Dedifferentiated amniotic fluid mesenchymal stem cell (primary cell): Measurements from ENCODE around the gene SLC23A1.

Experiments used
- DNase-seq: peaks from one replicate; pipeline ENCODE4 v3.0.0-alpha.2; 2016; ENCODE audit errors: extremely low spot score

SLC23A1 gene

GRCh38 chr5:139407517-139407916, 24.4 kb upstream of the SLC23A1 start:
- DNase-seq = no peak

- no peak for DNase-seq
Measured at GRCh38 chr5:139406963-139407362, 23.9 kb upstream of the SLC23A1 start.

DNA sequence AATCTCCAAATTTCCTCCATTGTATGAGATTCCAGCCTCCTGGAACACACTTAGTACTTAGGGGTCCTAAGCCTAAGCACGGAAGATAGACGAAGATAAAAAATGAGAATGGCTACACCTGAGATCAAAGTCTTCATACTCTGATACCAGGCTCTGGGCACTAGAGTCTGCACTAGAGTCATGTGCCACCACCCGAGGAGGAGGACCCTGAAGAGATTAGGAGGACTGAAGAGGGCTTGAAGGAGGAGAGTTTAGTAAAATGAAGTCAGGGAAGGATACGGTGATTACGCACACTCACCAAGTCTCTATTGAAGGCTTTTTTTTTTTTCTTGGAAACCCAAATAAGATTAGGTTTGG, 21.4 kb upstream of the SLC23A1 start:
- no peak for DNase-seq

GRCh38 chr5:139403787-139404483, 20.8 kb upstream of the SLC23A1 start, which contains the start of gene SPATA24:
SPATA24 (minus strand) TSS chr5:139404089; CDS start chr5:139404060, 29 bp downstream.
- DNase-seq = peak; percentile 95

DNA sequence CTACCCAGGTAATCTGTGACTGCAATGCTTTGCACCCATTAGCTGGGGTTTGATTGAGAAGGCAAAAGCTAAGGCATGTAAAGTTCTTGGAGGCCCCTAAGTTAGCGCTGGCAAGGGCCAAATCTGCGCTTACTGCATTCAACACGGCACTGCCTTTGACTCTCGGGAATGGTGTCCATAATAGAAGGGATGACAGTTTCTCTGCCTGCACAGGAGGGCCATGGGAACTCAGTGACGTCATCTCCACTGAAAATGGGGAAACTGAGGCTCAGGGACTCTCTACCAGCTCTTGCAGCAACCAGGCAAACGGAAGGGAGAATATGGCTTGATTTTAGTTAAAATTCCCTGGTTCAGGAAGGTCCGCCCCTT, 20.3 kb upstream of the SLC23A1 start:
- no peak for DNase-seq

- DNase-seq = no peak
Measured at GRCh38 chr5:139402561-139403158, 19.6 kb upstream of the SLC23A1 start.

GRCh38 chr5:139401546-139401945, 18.4 kb upstream of the SLC23A1 start:
- DNase-seq = no peak

GRCh38 chr5:139399501-139400121, 16.5 kb upstream of the SLC23A1 start:
- DNase-seq = no peak

DNA sequence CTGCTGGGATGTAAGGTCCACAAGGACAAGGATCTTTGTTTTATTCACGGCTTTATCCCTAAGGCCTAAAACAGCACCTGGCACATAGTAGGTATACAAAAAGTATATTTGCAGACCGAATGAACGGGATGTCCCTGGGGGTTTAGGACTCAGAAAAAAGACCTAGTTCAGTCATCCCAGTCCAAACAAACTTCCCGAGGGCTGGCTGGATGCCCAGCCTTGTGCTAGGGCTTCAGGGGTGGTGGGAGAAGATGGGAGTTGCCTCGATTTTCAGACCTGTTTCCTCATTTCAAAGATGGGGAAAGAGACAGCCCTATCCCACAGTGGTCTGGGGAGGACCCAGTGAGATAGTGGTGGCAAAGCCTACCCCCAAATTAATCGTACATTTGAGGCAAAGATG, 14.8 kb upstream of the SLC23A1 start:
- DNase-seq = no peak

DNA sequence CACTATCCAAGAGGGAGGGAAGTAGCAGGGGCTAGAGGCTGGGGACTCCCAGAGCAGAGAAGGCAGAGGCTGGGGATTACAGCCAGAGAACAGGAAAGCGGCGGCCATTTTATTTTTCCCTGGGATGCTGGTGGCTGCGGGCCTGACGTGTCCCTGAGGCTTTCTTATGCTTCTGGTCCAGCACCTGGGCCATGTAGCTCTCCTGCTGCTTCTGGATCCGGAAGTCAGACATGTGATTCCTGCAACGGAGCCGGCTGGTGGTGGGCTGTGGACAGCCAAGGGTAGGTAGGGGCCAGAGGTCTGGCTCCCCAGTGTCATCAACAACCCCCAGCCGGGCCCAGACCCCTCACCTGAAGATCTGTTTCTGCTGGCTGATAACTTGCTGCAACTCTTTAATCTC, 13.6 kb upstream of the SLC23A1 start:
- DNase-seq = no peak

DNA sequence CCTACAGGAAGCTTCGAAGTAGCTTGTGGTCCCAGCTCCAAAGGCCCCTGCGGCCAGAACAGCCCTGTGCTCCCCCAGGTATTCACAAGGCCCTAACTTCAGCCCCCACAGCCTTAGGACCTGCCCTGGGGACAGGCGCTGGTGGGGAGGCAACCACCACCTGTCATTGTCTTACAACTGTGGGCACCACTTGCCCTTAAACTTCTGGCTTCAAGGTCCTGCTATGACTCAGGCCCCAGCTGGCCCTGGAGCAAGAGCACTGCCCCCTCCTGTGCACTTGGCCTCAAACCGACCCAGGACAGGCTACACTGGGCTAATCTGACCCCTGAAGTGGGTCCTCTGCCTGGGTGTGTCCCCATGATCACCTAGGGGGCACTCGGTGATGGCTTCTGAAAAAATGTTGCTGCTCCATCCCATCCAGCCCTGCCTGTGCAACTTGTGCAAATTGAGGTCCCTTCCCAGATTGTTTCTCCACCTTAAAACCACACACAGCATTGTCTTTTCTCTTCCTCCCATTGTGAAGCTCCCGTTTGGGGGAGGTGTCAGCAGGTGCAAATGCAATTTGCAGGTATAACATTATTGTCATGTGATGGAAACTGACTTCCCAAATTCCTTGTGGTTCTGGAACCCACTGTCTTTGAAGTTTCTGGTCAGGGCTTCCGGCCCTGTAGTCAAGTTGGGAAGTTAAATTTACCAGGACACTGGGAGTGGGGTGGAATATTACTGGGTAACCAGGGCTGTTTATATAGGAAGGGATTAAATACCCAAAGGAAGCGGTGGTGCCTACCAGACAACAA, 12.9 kb upstream of the SLC23A1 start:
- DNase-seq = no peak

DNA sequence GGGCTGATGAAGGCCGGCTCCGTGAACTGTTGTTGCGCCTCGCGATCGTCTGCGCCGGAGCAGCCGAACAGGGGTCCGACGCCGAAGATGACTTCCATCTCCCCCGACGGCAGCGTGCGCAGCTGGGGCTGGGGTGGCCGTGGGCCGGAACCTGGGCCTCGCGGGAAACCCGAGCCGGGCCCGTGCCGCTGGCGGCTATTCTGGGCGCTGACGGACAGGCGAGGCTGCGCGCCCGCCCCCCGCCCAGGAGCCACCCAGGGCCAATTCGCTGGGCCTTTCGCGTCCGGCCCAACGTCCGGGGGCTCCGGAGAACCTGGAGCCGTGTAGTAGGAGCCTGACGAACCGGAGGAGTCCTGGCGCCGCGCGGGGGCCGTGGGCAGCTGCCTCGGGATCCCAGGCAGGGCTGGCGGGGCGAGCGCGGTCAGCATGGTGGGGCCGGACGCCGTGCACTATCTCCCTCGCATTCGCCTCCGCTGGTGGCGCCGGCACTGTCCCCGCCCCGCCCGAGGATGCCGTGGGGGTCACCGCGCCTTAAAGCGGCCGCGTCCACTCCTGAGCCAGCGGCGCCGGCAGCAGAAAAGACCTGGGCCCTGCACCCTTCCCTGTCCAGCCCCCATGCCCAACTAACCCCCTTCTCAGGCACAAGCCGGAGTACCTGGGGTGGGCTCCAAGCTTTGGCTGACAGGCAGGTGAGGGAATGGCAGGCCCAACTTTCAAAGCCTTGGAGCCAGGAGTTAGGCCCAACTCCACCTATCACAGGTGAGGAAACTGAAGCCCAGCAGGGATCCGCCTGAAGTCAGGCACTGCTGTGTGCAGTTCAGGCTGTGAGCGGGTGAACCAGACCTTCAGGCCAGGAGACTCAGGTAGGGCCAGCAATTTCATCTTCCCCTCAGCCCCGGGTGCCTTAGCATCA, 11.8 kb upstream of the SLC23A1 start, which contains the start of gene PROB1:
PROB1 (minus strand) TSS at position 451 of the 913 bp plus-strand sequence; CDS start at position 428, 23 bp downstream.
- DNase-seq = no peak

DNA sequence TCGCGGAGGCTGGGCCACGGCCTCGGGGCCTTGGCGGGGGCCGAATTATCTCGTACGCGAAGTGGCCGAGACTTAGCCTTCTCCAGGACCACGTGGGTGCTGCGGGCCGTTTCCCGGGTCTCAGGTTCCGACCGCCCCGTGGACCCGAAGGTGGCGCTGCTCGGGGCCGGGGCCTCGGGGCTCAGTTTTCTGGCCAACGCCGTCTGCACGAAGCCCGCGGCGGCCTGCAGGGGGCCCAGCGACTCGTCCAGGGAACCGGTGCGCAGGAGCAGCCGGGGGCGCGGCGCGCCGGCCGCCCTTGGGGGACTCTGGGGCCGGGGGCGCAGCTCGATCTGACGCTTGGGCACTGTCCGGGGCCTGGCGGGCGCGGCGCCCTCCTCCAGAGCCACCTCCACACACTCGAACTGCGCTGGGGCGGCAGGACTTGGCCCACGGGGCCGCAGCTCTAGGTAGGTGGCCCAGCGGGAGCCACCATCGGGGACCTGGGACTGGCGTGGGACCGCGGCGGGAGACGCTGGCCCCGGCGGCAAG, 11.1 kb upstream of the SLC23A1 start:
- no peak for DNase-seq

GRCh38 chr5:139393497-139394122, 10.5 kb upstream of the SLC23A1 start:
- no peak for DNase-seq

DNA sequence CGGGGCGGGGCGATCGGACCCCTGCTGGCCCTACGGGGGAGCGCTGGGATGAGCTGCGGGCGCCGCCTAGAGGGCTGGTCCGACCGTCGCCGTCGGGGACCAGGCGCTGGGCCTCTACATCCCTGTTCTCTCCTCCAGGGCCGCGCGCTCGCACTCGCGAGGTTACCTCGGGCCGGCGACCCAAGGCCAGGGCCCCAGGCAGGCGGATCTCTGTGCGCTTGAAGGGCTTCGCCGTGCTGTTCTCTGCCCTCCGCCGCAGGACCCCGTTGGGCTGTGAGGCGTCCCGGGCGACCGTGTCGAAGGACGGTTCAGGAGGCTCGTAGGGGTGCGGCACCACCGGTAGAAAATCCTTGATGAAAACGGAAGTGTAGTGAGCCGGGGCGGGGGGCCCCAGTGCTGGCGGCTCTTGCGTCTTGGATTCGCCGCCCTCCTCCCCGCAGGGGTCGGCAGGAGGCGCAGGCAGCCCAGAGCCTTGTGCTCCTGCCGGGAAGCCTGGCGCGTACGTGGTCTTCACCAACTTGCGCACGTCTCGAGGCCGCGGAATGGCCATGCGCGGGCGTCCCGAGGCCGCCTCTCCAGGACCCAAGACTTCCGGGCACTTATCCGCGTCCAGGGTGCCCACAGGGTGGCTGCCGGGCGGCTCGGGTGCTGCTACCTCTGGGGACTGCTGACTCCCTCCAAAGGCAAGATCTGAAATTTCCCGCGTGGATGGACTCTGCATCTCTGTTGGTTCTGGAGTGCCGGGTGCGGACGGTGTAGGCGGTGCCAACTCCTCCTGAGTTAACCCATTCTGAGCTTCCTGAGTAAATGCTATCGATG, 9.8 kb upstream of the SLC23A1 start:
- no peak for DNase-seq

DNA sequence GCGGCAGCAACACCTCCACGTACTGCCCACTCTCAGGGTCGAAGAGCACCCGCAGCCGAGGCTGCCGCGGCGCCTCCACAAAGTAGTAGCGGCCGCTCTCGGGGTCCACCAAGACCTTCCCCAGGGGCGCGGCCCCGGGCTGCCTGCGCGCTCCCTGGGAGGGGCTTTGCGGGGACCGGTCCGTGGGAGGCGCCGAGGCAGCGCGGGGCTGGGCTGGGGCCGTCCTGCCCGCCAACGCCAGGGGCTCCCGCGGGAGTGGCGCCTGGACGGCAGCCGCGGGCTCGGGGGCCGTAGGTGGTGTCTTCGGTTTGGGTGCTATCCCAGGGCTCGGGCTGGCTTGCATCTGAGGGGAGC, 9.2 kb upstream of the SLC23A1 start:
- DNase-seq = no peak

- DNase-seq = no peak
Measured at GRCh38 chr5:139391570-139392323, 8.7 kb upstream of the SLC23A1 start.

DNA sequence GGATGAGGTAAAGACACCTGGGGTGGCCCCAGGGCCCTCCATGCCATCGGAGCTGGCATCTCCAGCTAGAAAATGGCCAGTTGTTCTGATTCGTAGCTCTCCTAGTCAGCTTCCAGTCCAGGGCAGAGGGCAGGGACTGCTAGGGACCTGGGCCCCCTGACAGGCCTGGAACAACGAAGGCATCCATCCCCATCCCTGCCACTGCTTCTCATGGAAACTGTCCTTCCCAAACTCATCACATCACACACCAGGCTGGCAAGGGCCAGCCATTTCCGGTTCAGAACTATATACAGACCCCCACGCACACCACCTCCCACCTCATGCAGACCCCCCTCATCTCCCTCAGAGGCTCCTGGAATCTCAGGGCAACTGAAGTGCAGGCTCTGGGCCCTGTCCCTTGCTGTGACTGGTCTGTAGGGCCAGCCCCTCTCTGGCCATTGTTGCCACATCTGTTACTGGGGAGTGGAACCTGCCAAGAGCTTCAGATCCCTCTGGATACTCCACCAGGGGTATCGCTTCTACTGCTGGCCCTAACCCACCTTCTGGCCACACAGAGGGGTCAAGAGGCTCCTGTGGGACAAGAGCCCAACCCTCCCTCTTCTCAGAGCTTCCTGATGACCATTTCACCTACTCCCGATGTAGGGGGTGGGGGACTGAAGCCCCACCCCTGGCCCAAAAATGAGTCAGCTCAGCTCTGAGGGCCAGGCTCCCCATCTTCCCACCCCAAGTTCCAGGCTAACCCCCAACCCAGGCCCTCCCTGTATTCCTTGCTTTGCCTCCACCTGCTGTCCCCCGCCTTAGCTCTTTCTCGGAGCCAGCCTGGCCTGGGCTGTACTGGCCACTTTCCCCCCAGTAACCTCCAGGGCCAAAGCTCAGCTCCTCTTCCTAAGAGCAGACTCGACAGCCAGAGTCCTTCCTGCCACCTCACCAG, 7.8 kb upstream of the SLC23A1 start:
- no peak for DNase-seq
